ENCODE measurements around the gene MYT1. TPM values are rescaled to one million over a fixed set of nuclear protein-coding genes. Genes with fewer than 3 reads are reported as not detected.

The MYT1 gene
- total RNA-seq, 1 experiment from 2014 or later: not detected

DNA sequence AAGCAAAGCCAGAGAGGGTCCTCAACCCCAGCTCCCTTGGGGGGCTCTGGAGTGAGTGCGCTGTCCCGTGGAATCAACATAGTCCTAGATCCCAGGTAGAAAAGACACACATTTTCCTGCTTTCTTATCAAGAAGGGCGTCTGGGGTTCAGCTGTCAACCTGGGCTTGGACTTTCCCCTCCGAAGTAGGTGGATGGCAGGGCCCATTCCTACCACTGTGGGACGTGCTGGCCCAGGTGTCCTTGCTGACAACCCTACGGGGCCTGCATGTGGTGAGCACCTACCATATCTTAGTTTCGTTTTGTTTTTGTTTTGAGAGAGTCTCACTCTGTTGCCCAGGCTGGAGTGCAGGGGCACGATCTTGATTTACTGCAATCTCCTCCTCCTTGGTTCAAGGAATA is 42.4 kb downstream of the MYT1 start:
- H2AFZ ChIP-seq: no peak overlapping the region
- no peak for TF ChIP-seq EZH2 (IDR thresholded peaks at IDR 0.05; ENCODE audit: low read depth)
- TF ChIP-seq, protein P1, sequence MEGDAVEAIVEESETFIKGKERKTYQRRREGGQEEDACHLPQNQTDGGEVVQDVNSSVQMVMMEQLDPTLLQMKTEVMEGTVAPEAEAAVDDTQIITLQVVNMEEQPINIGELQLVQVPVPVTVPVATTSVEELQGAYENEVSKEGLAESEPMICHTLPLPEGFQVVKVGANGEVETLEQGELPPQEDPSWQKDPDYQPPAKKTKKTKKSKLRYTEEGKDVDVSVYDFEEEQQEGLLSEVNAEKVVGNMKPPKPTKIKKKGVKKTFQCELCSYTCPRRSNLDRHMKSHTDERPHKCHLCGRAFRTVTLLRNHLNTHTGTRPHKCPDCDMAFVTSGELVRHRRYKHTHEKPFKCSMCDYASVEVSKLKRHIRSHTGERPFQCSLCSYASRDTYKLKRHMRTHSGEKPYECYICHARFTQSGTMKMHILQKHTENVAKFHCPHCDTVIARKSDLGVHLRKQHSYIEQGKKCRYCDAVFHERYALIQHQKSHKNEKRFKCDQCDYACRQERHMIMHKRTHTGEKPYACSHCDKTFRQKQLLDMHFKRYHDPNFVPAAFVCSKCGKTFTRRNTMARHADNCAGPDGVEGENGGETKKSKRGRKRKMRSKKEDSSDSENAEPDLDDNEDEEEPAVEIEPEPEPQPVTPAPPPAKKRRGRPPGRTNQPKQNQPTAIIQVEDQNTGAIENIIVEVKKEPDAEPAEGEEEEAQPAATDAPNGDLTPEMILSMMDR (conservative IDR thresholded peaks at IDR 0.05): no peak
- no peaks in the 10 kb centered on the region for H3K79me2 ChIP-seq (ENCODE audit: low read depth)
- H3K9me2 ChIP-seq (ENCODE audit: insufficient read depth): no peaks in the 10 kb centered on the region
- DNase-seq: no peak
- ChIA-PET CTCF (no interaction called here), POLR2A (ENCODE audit: unreplicated experiment) (no interaction called here)
- no peaks in the 10 kb centered on the region for H3F3A ChIP-seq (ENCODE audit: insufficient read depth, low read depth)
- peaks cover 9% of the 10 kb centered on the region; the same call in 1 of the 2 replicates for H4K20me1 ChIP-seq (ENCODE audit: insufficient read depth)
- no peak overlapping the region for H3K27ac ChIP-seq
- no peaks in the 10 kb centered on the region for H3K9me3 ChIP-seq (ENCODE audit: insufficient read depth, low read depth)
- intact Hi-C loops (cut with micrococcal nuclease; ENCODE audit: unreplicated experiment): no loop called here
- BruUV-seq (replicated peaks): no TSS peak
- H3K27me3 ChIP-seq (ENCODE audit: insufficient read depth, low read depth): peaks cover 100% of the 10 kb centered on the region
- no peak overlapping the region for H3K4me3 ChIP-seq
- no peak overlapping the region for H3K4me2 ChIP-seq
- H3K36me3 ChIP-seq (ENCODE audit: low read depth): no peaks in the 10 kb centered on the region
- H3K4me1 ChIP-seq (replicated peaks; ENCODE audit: insufficient read depth): no peaks in the 10 kb centered on the region

DNA sequence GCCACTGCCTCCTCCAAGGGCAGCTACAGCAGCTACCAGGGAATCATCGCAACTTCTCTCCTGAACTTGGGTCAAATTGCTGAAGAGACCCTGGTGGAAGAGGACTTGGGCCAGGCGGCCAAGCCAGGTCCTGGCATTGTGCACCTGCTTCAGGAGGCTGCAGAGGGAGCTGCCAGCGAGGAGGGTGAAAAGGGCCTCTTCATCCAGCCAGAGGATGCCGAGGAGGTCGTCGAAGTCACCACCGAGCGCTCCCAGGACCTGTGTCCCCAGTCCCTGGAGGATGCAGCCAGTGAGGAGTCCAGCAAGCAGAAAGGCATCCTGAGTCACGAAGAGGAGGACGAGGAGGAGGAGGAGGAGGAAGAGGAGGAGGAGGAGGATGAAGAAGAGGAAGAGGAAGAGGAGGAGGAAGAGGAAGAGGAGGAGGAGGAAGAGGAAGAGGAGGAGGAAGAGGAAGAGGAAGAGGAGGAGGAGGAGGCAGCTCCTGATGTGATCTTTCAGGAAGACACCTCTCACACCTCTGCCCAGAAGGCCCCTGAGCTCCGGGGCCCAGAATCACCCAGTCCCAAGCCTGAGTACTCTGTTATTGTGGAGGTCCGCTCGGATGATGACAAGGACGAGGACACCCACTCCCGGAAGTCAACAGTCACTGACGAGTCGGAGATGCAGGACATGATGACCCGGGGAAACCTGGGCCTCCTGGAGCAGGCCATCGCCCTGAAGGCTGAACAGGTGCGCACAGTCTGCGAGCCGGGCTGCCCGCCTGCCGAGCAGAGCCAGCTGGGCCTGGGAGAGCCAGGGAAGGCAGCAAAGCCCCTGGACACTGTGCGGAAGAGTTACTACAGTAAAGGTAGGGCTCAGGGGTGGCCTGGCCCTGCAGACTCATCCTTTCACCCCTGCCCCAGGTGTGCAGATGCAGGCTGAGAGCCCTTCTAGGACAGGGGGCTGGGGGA is 43.7 kb downstream of the MYT1 start:
- ChIA-PET CTCF (no interaction called here), POLR2A (ENCODE audit: unreplicated experiment) (no interaction called here)
- no peaks in the 10 kb centered on the region for H3F3A ChIP-seq (ENCODE audit: insufficient read depth, low read depth)
- H3K9me3 ChIP-seq (ENCODE audit: insufficient read depth, low read depth): no peaks in the 10 kb centered on the region
- no TSS peak for BruUV-seq (replicated peaks)
- no peak overlapping the region for H3K4me3 ChIP-seq
- H3K9me2 ChIP-seq (ENCODE audit: insufficient read depth): no peaks in the 10 kb centered on the region
- H3K4me1 ChIP-seq (replicated peaks; ENCODE audit: insufficient read depth): no peaks in the 10 kb centered on the region
- no peak for DNase-seq
- no peak for TF ChIP-seq EZH2 (IDR thresholded peaks at IDR 0.05; ENCODE audit: low read depth)
- TF ChIP-seq, protein P1 (conservative IDR thresholded peaks at IDR 0.05): no peak
- no peaks in the 10 kb centered on the region for H3K79me2 ChIP-seq (ENCODE audit: low read depth)
- no peak overlapping the region for H3K4me2 ChIP-seq
- no peak overlapping the region for H3K27ac ChIP-seq
- intact Hi-C loops (cut with micrococcal nuclease; ENCODE audit: unreplicated experiment): no loop called here
- no peaks in the 10 kb centered on the region for H3K36me3 ChIP-seq (ENCODE audit: low read depth)
- no peak overlapping the region for H2AFZ ChIP-seq
- peaks cover 98% of the 10 kb centered on the region for H3K27me3 ChIP-seq (ENCODE audit: insufficient read depth, low read depth)
- H4K20me1 ChIP-seq (ENCODE audit: insufficient read depth): peaks cover 9% of the 10 kb centered on the region; the same call in 1 of the 2 replicates

DNA sequence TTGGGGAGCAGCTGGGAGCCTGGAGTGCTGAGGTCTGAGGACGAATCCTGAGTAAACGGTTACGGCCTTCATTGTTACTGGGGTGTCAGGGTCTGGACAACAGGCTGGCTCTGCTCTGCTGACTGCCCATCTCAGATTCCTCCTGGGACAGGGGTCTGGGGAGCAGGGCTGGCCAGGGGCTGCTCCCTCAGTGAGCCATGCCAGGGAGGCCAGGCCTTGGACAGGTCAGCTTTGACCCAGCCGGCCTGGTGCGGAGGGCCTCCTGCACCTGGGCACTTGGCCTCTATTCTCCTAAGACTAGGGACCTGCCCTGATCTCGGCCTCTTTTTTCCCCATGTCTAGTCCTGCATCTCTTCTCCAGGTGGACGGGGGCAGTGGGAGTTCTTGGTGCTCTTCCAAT is 44.9 kb downstream of the MYT1 start:
- POLR2A ChIA-PET (ENCODE audit: unreplicated experiment): no interaction called here
- BruUV-seq (replicated peaks): no TSS peak
- no peaks in the 10 kb centered on the region for H3K36me3 ChIP-seq (ENCODE audit: low read depth)
- no peak for DNase-seq
- H3F3A ChIP-seq (ENCODE audit: insufficient read depth, low read depth): no peaks in the 10 kb centered on the region
- H3K4me1 ChIP-seq (replicated peaks; ENCODE audit: insufficient read depth): no peaks in the 10 kb centered on the region
- peaks cover 9% of the 10 kb centered on the region; the same call in 1 of the 2 replicates for H4K20me1 ChIP-seq (ENCODE audit: insufficient read depth)
- TF ChIP-seq, protein P1 (conservative IDR thresholded peaks at IDR 0.05): no peak
- TF ChIP-seq EZH2 (IDR thresholded peaks at IDR 0.05; ENCODE audit: low read depth): no peak
- H3K27me3 ChIP-seq (ENCODE audit: insufficient read depth, low read depth): peaks cover 98% of the 10 kb centered on the region
- H3K9me2 ChIP-seq (ENCODE audit: insufficient read depth): no peaks in the 10 kb centered on the region
- H2AFZ ChIP-seq: no peak overlapping the region
- intact Hi-C loops (cut with micrococcal nuclease; ENCODE audit: unreplicated experiment): no loop called here
- no peak overlapping the region for H3K4me3 ChIP-seq
- H3K4me2 ChIP-seq: no peak overlapping the region
- H3K9me3 ChIP-seq (ENCODE audit: insufficient read depth, low read depth): no peaks in the 10 kb centered on the region
- H3K27ac ChIP-seq: no peak overlapping the region
- no peaks in the 10 kb centered on the region for H3K79me2 ChIP-seq (ENCODE audit: low read depth)
- CTCF ChIA-PET: no interaction called here

Data from PC-9 (cell line).